Endodermal cell (in vitro differentiated cells): ENCODE data around the gene TPSD1. TPM values are rescaled to one million over a fixed set of nuclear protein-coding genes. Genes with fewer than 3 reads are reported as not detected.

ENCODE experiments used
- DNase-seq: peaks from one replicate; pipeline ENCODE4 v3.0.0-alpha.2; 2017
- H3K27ac ChIP-seq: 2 replicates; pipeline ENCODE4 v1.5.1; 2013; ENCODE audit warnings: mild to moderate bottlenecking, low read depth, low read length, moderate library complexity
- H3K27me3 ChIP-seq: 2 replicates; pipeline ENCODE4 v1.6.1; 2013; ENCODE audit warnings: mild to moderate bottlenecking, low read length, moderate library complexity; ENCODE audit not compliant: insufficient read depth, control insufficient read depth, poor library complexity, severe bottlenecking
- H3K36me3 ChIP-seq: 2 replicates; pipeline ENCODE4 v1.7.0; 2013; ENCODE audit warnings: mild to moderate bottlenecking, low read length, moderate library complexity; ENCODE audit not compliant: control insufficient read depth, insufficient read depth
- H3K4me1 ChIP-seq: one replicate; pipeline ENCODE4 v1.7.0; 2013; ENCODE audit warnings: low read length; ENCODE audit not compliant: control insufficient read depth, insufficient read depth
- H3K4me3 ChIP-seq: 2 replicates; pipeline ENCODE4 v1.5.1; 2013; ENCODE audit warnings: mild to moderate bottlenecking, low read length, moderate library complexity
- H3K9ac ChIP-seq: 2 replicates; pipeline ENCODE4 v1.6.1; 2013; ENCODE audit warnings: mild to moderate bottlenecking, low read length, moderate library complexity; ENCODE audit not compliant: poor library complexity, severe bottlenecking; ENCODE audit errors: extremely low read depth
- H3K9me3 ChIP-seq: 2 replicates; pipeline ENCODE4 v1.6.1; 2013; ENCODE audit warnings: mild to moderate bottlenecking, low read length, moderate library complexity; ENCODE audit not compliant: control insufficient read depth
- H3K27ac Mint-ChIP-seq: 2 replicates; pipeline ENCODE4 v1.8.0; 2020; ENCODE audit warnings: mixed read lengths
- H3K27me3 Mint-ChIP-seq: 2 replicates; pipeline ENCODE4 v1.8.0; 2021; ENCODE audit warnings: mild to moderate bottlenecking, mixed read lengths; ENCODE audit not compliant: insufficient read depth
- H3K36me3 Mint-ChIP-seq: 2 replicates; pipeline ENCODE4 v1.8.0; 2020; ENCODE audit warnings: low read depth, mixed read lengths
- H3K4me1 Mint-ChIP-seq: 2 replicates; pipeline ENCODE4 v1.8.0; 2020; ENCODE audit warnings: mixed read lengths
- H3K4me3 Mint-ChIP-seq: 2 replicates; pipeline ENCODE4 v1.8.0; 2020; ENCODE audit warnings: mild to moderate bottlenecking, moderate library complexity, mixed read lengths
- H3K9me3 Mint-ChIP-seq: 2 replicates; pipeline ENCODE4 v1.8.0; 2020; ENCODE audit warnings: mild to moderate bottlenecking, mixed read lengths
- WGBS, 2 experiments: methylation state at CpG; one replicate each; pipeline versions ENCODE4 v1.1.5 to v1.1.7; 2013; ENCODE audit warnings: missing lambda C conversion rate in 2 of 2, mixed read lengths in 1 of 2; ENCODE audit not compliant: insufficient coverage in 1 of 2, insufficient read length in 1 of 2; 5-methylcytosine and 5-hydroxymethylcytosine counted together
- total RNA-seq, 2 donors: library from RNA; stranded (reverse); fragmentation: NEBNext Ultra II Directional in 1 of 2; extraction: Animal tissue kit (Norgen Biotek cat#: 25700) in 1 of 2; gene quantifications; 2 replicates in 1 of 2; 3 replicates in 1 of 2; pipeline ENCODE4 v1.2.1, GENCODE V29; 2021
- TF ChIP-seq, protein P1 (sequence below): fragments of 200-600 bp; sonication (generic); conservative IDR thresholded peaks from 2 replicates; pipeline ENCODE4 v1.5.0; 2021; ENCODE audit warnings: antibody characterized with exemption, mild to moderate bottlenecking

TPSD1 gene
- total RNA-seq, 2 donors from 2014 or later = not detected

GRCh38 chr16:1299868-1300203 lies 44.0 kb downstream of the TPSD1 start:
- no peaks in the 10 kb centered on the region for H3K4me1 ChIP-seq
- Mint-ChIP-seq H3K36me3 (no peaks in the 10 kb centered on the region), H3K27ac (no peak overlapping the region), H3K4me1 (peaks cover 17% of the 10 kb centered on the region), H3K27me3 (peaks cover 5% of the 10 kb centered on the region), H3K9me3 (no peaks in the 10 kb centered on the region), H3K4me3 (no peak overlapping the region)
- H3K27me3 ChIP-seq = no peaks in the 10 kb centered on the region
- no peak overlapping the region for H3K27ac ChIP-seq
- DNase-seq = no peak
- H3K4me3 ChIP-seq = no peak overlapping the region
- TF ChIP-seq, protein P1, sequence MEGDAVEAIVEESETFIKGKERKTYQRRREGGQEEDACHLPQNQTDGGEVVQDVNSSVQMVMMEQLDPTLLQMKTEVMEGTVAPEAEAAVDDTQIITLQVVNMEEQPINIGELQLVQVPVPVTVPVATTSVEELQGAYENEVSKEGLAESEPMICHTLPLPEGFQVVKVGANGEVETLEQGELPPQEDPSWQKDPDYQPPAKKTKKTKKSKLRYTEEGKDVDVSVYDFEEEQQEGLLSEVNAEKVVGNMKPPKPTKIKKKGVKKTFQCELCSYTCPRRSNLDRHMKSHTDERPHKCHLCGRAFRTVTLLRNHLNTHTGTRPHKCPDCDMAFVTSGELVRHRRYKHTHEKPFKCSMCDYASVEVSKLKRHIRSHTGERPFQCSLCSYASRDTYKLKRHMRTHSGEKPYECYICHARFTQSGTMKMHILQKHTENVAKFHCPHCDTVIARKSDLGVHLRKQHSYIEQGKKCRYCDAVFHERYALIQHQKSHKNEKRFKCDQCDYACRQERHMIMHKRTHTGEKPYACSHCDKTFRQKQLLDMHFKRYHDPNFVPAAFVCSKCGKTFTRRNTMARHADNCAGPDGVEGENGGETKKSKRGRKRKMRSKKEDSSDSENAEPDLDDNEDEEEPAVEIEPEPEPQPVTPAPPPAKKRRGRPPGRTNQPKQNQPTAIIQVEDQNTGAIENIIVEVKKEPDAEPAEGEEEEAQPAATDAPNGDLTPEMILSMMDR = no peak
- no peaks in the 10 kb centered on the region for H3K9me3 ChIP-seq
- H3K9ac ChIP-seq = no peak overlapping the region
- no peaks in the 10 kb centered on the region for H3K36me3 ChIP-seq
- 86 to 92% methylated on average over 6 to 12 of the region's 12 CpGs for WGBS, 2 experiments

GRCh38 chr16:1300664-1301476 lies 45.0 kb downstream of the TPSD1 start:
- WGBS, 2 experiments = 39 to 40% methylated on average over 19 to 42 of the region's 42 CpGs
- Histone ChIP-seq H3K27me3 (no peaks in the 10 kb centered on the region), H3K4me3 (no peak overlapping the region), H3K4me1 (no peaks in the 10 kb centered on the region), H3K9me3 (no peaks in the 10 kb centered on the region), H3K36me3 (no peaks in the 10 kb centered on the region), H3K27ac (no peak overlapping the region), H3K9ac (no peak overlapping the region)
- H3K36me3 Mint-ChIP-seq = no peaks in the 10 kb centered on the region
- H3K9me3 Mint-ChIP-seq = no peaks in the 10 kb centered on the region
- H3K4me1 Mint-ChIP-seq = peaks cover 11% of the 10 kb centered on the region
- TF ChIP-seq, protein P1 = peak; percentile 98
- DNase-seq = peak; percentile 95
- H3K27me3 Mint-ChIP-seq = peaks cover 5% of the 10 kb centered on the region
- no peak overlapping the region for H3K27ac Mint-ChIP-seq
- no peak overlapping the region for H3K4me3 Mint-ChIP-seq

DNA sequence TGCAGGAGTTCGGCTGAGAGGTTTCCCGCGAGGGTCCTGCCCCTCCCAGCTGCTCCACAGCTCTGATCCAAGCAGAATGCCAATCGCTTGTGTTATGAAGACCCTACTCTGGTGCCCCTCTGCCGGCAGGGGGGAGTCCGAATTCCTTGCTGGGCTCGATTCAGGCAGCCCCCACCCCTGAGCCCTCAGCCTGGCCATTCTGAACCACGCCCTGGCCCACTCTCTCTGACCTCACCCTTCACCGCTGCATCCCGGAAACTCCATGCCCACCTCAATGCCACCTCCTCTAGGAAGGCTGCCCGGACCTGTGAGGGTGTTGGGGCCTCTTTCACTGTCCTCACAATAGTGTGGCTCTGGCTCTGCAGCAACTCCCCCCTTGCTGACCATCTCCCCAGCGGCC lies 45.7 kb downstream of the TPSD1 start:
- Mint-ChIP-seq H3K9me3 (no peaks in the 10 kb centered on the region), H3K4me3 (no peak overlapping the region), H3K27ac (no peak overlapping the region), H3K36me3 (no peaks in the 10 kb centered on the region), H3K4me1 (peaks cover 11% of the 10 kb centered on the region), H3K27me3 (peaks cover 5% of the 10 kb centered on the region)
- WGBS, 2 experiments = 86 to 96% methylated on average over 10 to 12 of the region's 12 CpGs
- DNase-seq = no peak
- Histone ChIP-seq H3K9ac (no peak overlapping the region), H3K4me1 (no peaks in the 10 kb centered on the region), H3K27ac (no peak overlapping the region), H3K4me3 (no peak overlapping the region), H3K9me3 (no peaks in the 10 kb centered on the region), H3K27me3 (no peaks in the 10 kb centered on the region), H3K36me3 (no peaks in the 10 kb centered on the region)
- TF ChIP-seq, protein P1 = no peak
